ENCODE measurements around the gene AVPR2. TPM values are rescaled to one million over a fixed set of nuclear protein-coding genes. Genes with fewer than 3 reads are reported as not detected.
A peak's percentile ranks its signal among the peaks of the same experiment; 100 is the strongest.

The AVPR2 gene
- total RNA-seq, 1 donor from 2014 or later = not detected

DNA sequence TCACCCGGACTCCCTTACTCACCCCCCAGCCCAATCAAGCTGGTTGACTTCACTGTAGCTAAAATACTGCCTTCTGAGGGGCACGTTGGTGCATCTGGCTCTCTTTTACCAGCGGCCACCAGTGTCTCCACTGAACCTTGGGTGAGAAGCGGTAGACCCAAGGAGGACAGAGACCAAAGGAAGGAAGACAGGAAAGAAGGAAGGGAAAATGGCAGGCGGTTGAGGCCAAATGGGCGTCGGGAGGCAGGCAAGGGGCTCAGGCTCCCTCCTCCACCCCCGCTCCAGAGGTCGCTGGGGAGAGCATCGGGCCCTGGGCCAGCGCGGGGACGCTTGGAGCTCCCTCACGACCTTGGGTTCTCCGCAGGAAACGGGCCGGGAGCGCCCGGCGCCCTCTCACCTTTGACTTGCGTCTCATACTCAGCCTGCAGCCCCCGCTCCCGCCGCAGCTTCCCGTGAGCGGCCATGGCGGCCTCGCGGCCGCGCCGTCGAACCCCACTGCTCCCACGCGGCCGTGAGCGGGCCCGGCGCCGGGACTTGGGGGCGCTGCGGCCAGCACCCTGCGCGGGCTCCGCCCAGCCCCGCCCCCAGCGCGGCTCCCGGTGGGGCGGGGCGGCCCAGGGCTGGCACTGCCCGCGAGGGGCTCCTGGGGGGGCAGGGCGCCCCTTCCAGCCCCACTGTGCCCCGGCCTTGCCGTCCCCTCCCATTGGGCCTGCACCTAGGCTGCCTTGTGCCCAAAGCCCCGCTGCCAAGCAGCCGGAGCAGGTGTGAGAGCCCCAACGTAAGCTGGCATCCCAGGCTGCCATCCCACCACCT is 21.5 kb downstream of the AVPR2 start, which contains the start of gene ARHGAP4:
TSS of gene ARHGAP4 (minus strand) at position 526 of the 813 bp plus-strand sequence. CDS start at position 464, 62 bp downstream.
- H4K20me1 ChIP-seq (ENCODE audit: low read depth) = no peaks in the 10 kb centered on the region
- peak; percentile 28 for DNase-seq (ENCODE audit: low spot score)
- peaks cover 10% of the 10 kb centered on the region for H3K27me3 ChIP-seq
- Mint-ChIP-seq H3K9me3 (peaks cover 10% of the 10 kb centered on the region), H3K4me3 (peak within 1 kb of the TSS; percentile 87), H3K27me3 (ENCODE audit: insufficient read depth, low read depth) (peaks cover 7% of the 10 kb centered on the region), H3K4me1 (peaks cover 27% of the 10 kb centered on the region), H3K27ac (peak within 1 kb of the TSS; percentile 90), H3K36me3 (peaks cover 2% of the 10 kb centered on the region)
- H3K9ac ChIP-seq = no peak within 1 kb of the TSS
- H3K4me3 ChIP-seq = peak within 1 kb of the TSS; percentile 63
- no peak within 1 kb of the TSS for H2AFZ ChIP-seq (replicated peaks)
- no peak within 1 kb of the TSS for H3K27ac ChIP-seq
- H3K36me3 ChIP-seq = no peaks in the 10 kb centered on the region
- peak within 1 kb of the TSS; percentile 85 for H3K4me2 ChIP-seq
- H3K79me2 ChIP-seq (ENCODE audit: low read depth) = no peaks in the 10 kb centered on the region
- peaks cover 28% of the 10 kb centered on the region for H3F3A ChIP-seq (ENCODE audit: low read depth)
- TF ChIP-seq, protein P1, sequence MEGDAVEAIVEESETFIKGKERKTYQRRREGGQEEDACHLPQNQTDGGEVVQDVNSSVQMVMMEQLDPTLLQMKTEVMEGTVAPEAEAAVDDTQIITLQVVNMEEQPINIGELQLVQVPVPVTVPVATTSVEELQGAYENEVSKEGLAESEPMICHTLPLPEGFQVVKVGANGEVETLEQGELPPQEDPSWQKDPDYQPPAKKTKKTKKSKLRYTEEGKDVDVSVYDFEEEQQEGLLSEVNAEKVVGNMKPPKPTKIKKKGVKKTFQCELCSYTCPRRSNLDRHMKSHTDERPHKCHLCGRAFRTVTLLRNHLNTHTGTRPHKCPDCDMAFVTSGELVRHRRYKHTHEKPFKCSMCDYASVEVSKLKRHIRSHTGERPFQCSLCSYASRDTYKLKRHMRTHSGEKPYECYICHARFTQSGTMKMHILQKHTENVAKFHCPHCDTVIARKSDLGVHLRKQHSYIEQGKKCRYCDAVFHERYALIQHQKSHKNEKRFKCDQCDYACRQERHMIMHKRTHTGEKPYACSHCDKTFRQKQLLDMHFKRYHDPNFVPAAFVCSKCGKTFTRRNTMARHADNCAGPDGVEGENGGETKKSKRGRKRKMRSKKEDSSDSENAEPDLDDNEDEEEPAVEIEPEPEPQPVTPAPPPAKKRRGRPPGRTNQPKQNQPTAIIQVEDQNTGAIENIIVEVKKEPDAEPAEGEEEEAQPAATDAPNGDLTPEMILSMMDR (IDR thresholded peaks at IDR 0.05) = no peak
- TF ChIP-seq EZH2 (IDR thresholded peaks at IDR 0.05) (peak; percentile 14), EZH2phosphoT487 (IDR thresholded peaks at IDR 0.05) (no peak)
- peaks cover 8% of the 10 kb centered on the region for H3K4me1 ChIP-seq
- no peaks in the 10 kb centered on the region for H3K9me3 ChIP-seq (ENCODE audit: low read depth)

DNA sequence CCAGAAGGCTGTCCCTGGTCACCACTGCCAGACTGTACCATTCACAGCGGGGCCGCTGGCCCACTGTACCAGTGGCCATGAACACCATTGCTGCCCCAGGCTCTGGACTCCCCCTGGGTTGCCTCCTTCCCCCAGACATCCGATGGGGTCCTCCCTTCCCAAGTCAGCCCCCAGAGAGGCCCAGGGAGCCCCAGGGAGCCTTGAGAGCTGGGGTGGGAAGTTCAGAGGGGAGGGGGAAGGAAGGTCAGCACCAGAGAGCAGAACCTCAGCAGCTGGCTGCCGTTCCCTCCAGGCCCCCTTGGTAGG is 22.0 kb downstream of the AVPR2 start:
- Histone ChIP-seq H3K4me3 (peak overlapping the region; percentile 63), H3K79me2 (ENCODE audit: low read depth) (no peaks in the 10 kb centered on the region), H2AFZ (replicated peaks) (no peak overlapping the region), H3K27me3 (peaks cover 10% of the 10 kb centered on the region), H3F3A (ENCODE audit: low read depth) (peaks cover 28% of the 10 kb centered on the region), H4K20me1 (ENCODE audit: low read depth) (no peaks in the 10 kb centered on the region), H3K4me1 (peaks cover 8% of the 10 kb centered on the region), H3K27ac (no peak overlapping the region), H3K9me3 (ENCODE audit: low read depth) (no peaks in the 10 kb centered on the region), H3K36me3 (no peaks in the 10 kb centered on the region), H3K4me2 (peak overlapping the region; percentile 85), H3K9ac (no peak overlapping the region)
- no peak overlapping the region for H3K4me3 Mint-ChIP-seq
- peaks cover 2% of the 10 kb centered on the region for H3K36me3 Mint-ChIP-seq
- H3K27me3 Mint-ChIP-seq (ENCODE audit: insufficient read depth, low read depth) = peaks cover 9% of the 10 kb centered on the region
- no peak for DNase-seq (ENCODE audit: low spot score)
- peaks cover 27% of the 10 kb centered on the region for H3K4me1 Mint-ChIP-seq
- TF ChIP-seq, protein P1 (IDR thresholded peaks at IDR 0.05) = no peak
- no peak for TF ChIP-seq EZH2phosphoT487 (IDR thresholded peaks at IDR 0.05)
- no peak for TF ChIP-seq EZH2 (IDR thresholded peaks at IDR 0.05)
- no peak overlapping the region for H3K27ac Mint-ChIP-seq
- peaks cover 10% of the 10 kb centered on the region for H3K9me3 Mint-ChIP-seq

DNA sequence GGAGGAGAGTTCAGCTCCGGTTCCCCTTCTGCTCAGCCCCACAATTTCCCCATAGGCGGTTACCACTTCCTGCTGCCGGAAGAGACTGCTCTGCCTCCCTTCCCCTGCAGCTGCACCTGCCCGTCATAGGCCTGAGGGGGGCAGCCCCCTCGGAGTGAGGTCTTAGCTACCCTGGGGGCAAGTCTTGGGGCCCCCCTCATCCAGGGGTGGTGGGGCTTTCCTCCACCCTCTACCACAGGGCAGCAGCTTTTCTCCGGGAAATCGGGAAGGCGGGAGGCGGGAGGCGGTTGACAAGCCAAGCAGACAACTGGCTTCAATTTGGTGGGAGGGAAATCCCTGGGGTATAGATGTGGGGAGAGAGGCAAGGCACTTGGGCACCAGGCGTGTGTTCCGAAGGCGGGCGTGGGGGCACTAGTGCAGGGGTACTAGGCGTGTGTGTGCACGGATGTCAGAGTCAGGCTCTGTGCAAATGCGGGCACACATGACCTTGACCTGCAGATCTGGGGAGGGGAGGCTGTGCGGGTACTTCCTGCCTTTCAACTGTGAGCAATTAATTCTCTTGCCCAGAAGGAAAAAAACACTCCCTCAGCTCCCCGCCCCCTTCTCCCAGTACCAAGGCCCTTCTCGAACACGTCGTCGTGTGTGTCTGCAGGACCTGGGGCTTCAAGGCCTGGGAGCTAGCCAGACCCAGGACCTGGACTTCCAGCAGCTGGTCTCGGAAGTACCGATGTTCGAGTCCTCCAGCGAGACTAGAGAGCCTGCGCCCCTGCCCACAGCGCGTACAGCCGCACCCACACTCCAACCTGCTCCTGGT is 22.6 kb downstream of the AVPR2 start:
- peak overlapping the region; percentile 85 for H3K4me2 ChIP-seq

More for the DNA sequence above, 22.6 kb downstream of the AVPR2 start:
- H3K36me3 Mint-ChIP-seq = peaks cover 2% of the 10 kb centered on the region
- Histone ChIP-seq H3K9ac (peak overlapping the region; percentile 58), H3K27me3 (peaks cover 10% of the 10 kb centered on the region), H3K4me1 (peaks cover 8% of the 10 kb centered on the region), H3K79me2 (ENCODE audit: low read depth) (no peaks in the 10 kb centered on the region), H3K9me3 (ENCODE audit: low read depth) (no peaks in the 10 kb centered on the region), H3K36me3 (no peaks in the 10 kb centered on the region), H3K27ac (peak overlapping the region; percentile 92), H3F3A (ENCODE audit: low read depth) (peaks cover 28% of the 10 kb centered on the region), H4K20me1 (ENCODE audit: low read depth) (no peaks in the 10 kb centered on the region), H2AFZ (replicated peaks) (no peak overlapping the region), H3K4me3 (peak overlapping the region; percentile 63)
- peak; percentile 31 for DNase-seq (ENCODE audit: low spot score)
- peak overlapping the region; percentile 87 for H3K4me3 Mint-ChIP-seq
- peaks cover 9% of the 10 kb centered on the region for H3K9me3 Mint-ChIP-seq
- TF ChIP-seq EZH2 (IDR thresholded peaks at IDR 0.05) = no peak
- H3K27ac Mint-ChIP-seq = peak overlapping the region; percentile 90
- peaks cover 25% of the 10 kb centered on the region for H3K4me1 Mint-ChIP-seq
- H3K27me3 Mint-ChIP-seq (ENCODE audit: insufficient read depth, low read depth) = peaks cover 9% of the 10 kb centered on the region

Measured in neural progenitor cell (in vitro differentiated cells).